NCI-H2107 (cell line): ENCODE data around the gene NAV2.

ENCODE experiments used
- DNase-seq: peaks from one replicate; lab custom pipeline; 2025; lab: John Stamatoyannopoulos, UW

NAV2 gene

DNA sequence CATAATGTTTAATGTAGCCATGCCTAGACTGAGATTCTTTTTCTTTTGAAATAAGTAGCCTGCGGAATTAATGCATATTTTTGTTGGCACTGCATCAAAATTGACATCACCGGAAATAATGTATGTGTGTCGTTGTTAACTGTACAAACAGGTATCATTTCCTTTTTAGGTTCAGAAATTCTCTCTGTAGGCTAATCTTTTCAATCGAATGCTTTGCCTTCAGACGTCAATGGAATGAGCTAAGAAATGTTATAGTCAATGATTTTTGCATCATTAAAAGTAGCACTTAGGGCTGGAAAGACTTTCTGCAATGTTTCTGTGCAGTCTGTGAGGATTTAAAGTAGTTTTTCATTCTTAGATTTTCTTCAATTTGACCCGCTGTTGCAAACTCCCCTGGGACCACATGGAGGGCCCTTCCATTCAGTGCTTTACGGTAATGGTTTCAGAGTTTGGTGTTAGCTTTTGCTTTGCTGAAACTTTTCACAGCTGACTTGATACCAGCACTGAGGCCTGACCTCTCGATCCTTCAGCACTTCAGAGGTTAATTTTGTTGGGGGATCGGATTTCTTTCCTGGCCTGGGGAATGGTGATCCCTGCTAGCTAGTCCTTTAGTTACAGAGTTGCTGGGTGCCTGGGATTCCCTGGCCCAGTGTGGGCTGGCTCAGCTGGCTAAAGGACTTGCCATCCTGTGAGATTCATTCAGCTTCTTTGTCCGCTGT is 309.9 kb downstream of the NAV2 start:
- DNase-seq = no peak

DNA sequence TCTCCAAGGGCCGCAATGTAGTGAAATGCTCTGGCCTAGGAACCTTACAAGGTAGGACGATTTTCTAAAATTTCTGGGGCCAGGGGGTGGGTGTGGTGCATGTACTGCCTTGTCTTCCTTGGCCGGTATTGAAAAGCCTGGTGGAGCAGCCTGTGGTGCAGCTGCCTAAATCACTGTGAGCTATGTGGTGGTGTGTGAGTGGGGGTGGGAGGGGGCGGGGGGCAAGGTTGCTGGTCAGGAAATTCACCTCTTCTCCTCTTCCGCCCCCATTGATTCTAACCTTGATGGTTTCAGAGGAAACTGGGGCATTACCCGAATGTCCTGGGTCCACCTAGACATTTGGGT is 310.4 kb downstream of the NAV2 start:
- no peak for DNase-seq

DNA sequence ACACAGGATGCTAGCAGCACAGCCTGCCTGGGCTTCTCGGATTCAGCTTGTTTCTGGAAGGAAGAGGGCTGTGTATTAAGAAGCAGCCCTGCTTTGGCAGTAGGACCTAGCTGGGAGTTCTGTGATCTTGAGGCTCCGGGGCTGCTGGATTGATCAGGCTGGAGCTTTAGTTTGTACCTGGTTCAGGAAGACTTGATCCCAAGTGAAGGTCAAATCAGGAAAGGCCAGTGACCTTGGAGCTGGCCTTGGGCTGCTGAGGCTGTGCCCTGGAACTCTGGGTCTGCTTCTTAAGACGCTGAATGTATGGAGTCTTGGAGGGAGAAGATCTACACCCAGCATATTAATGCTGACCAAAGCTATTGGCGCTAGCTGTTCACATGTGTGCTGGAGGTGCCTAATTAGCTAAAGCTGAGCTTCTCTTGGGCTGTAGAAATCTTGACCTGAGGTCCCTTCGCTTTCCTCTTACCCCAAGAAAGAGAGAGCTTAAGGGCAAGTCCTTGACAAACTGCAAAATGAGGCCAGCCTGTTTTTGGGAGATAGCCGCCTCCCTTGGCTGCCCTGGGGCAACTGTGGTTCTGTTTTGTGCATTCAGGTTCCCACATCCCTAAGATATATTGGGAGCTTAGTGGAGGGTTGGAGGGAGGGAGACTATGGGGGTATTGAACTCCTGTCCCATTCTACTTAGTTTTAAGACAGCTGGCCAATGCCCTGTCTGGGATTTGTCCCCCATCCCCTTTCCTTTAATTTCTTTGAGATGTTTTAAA is 311.7 kb downstream of the NAV2 start:
- no peak for DNase-seq

DNA sequence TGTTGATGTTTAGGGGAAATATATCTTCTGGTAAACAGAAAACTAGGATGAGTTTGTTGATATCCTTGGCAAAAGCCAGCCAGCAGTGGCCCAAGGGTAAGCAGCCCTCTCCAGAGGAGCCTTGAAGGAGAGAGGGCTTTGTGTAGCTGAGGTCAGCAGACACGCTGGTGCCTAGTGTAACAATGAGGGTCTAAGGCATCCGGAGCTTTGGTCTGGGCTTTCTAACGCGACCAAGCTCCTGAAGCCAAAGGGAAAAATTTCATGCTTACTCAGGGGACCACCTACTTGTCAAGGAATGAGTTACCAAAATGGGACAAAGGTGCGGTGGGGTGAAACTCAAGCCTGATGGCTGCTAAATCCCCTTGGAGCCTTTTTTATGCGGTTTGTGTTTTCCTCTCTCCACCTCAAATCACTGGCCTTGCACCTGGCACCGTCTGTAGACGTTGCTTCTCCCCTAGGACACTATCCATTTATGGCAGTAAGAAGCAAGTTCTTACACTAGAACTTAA is 312.7 kb downstream of the NAV2 start:
- DNase-seq = no peak

DNA sequence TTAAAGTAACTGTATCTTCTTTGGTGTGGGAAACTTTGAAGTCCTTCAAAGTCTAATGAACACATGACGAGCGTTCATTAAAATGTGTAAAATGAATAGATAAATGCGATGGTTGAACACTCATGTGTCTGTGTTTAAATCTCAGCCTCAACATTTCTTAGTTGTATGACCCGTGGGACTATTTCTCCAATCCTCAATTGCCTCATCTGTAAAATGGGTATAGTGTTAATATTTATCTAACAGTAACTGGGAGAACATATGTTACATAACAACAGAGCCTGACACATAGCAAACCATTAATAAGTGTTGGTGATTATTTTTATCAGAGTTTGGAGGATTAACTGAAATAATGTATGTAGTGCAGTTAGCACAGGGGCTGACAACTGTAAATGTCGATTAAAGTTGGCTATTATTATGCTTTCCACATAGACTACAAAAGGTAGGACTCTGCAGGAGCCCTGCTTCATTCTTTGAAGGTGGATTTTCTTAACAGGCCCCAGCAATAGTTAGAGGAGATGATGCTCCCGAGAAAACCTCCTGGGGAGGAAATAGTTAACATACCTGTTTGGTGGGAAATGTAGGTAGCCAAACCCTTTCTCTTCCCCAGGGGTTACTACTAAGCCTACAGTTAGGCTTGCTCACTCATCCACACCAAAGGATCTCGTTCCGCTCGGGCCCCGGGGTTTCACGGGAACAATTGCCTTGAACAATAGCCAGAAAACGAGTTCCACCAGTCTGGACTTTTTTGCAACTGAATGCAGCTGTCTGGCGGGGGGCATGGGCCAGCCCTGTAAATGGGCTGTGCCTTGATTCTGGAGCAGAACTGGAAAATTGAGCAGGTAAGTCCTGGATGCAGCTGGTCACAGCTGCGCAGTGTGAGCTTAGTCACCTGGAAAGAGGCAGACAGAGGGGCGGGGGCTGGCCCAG is 314.3 kb downstream of the NAV2 start:
- DNase-seq = no peak

DNA sequence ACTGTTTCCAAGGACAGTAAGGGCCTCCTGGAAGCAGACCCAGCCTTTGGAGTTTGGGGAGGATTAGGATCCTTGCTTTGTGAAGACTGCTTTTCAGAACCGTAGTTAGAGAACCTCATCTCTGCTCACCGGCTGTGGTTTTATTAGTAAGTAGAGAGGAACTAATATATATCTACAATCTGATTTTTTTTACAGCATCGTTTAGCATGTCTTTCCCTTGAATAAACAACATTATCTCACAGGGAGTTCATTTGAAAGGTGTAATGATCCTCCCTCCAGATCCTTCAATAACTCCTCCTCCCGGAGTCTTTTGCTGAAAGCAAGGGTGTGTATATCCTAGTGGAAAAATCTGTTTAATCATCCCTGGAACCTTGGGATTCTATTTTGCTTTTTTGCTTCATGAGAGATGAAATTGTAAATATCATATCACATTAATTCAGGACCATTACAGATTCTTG is 314.9 kb downstream of the NAV2 start:
- DNase-seq = no peak

DNA sequence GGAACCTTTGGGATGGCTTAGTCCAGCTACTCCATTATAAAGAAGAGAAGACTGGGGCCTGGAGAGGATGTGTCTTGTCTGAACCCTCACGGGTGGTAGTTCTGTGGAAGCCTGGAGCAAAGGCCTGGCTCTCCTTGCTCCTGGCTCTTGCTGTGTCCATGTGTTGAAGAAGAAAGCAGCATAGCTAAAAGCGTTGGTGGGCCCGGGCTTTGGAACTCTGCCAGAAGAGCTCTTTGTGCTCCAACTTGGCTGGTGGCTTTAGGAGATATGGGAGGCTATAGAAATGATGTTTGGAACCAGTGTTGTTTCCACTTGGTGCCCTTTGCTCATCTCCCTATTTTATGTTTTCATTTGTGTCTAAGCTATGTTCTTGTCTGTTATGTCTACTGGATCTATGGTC is 316.6 kb downstream of the NAV2 start:
- DNase-seq = no peak

DNA sequence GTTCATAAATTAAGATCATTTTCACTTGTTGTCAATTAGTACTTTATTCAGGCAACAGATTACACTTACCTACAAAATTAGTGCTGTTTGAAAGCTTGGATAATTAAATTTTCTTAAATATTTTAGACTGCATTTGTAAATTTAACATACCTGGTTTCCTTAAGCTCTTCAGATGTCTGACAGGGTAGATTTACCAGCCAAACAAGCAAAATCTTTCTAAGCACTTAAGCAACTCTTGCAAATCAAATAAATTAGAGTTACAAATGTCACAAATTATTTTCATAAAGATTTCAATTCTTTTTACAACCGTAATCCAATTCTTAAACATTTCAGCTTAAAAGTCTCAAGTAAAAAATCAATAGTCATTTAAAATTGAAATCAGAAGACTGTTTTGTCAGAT is 317.8 kb downstream of the NAV2 start:
- DNase-seq = no peak

DNA sequence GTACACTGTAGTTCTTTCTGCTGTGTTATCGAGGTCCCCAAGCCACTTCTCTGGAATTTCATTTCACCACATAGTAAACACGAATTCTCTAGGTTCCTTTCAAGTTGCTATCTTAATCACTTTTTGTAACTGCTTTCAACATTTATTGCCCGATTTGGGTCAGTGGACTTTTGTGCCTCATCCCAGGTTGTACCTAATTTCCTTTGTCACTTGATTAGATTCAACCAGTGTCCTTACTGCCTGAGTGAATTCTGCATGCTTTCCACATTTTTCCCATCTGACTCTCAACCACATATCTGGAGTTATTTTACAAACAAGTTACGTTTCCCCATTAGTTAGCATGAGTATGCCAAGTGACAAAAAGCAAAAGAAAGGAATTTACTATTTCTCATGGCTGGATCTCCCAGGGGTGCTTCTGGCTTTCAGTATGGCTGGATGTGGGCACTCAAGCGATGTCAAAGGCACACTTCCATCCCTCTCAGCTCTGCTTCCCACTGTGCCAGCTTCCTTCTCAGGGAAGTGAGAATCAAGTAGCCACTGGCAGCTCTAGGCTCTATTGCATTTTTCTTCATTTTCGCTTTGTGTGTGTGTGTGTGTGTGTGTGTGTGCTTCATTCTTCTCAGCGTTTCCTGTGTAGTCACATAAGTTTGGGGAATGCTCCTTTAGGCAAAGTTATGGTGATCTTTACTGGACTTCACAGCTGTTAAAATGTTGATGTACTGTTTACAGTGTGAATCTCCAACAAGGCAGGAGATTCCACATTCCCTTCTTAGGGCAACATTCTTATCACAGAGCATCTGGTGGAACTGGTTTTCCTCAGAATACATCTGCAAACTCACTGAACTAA is 318.7 kb downstream of the NAV2 start:
- DNase-seq = no peak

DNA sequence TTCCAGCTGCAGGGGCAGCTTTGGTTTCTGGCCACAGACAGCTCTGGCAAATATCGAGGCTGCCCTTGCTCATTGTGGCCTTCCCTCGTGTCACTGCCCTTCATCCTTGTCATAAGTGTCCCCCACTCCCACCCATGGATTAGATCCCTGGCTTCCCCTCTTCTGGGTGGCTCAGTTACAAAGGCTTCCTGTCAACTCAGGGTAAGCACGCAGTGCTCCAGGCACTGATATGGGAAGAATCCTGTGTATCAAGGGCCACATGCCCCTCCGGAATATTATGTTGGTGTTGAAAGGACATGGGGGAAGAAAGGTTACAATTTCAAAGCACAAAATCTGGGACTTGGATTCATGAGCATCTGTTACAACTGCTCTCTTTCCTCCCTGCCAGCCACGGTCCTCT is 319.5 kb downstream of the NAV2 start:
- no peak for DNase-seq

DNA sequence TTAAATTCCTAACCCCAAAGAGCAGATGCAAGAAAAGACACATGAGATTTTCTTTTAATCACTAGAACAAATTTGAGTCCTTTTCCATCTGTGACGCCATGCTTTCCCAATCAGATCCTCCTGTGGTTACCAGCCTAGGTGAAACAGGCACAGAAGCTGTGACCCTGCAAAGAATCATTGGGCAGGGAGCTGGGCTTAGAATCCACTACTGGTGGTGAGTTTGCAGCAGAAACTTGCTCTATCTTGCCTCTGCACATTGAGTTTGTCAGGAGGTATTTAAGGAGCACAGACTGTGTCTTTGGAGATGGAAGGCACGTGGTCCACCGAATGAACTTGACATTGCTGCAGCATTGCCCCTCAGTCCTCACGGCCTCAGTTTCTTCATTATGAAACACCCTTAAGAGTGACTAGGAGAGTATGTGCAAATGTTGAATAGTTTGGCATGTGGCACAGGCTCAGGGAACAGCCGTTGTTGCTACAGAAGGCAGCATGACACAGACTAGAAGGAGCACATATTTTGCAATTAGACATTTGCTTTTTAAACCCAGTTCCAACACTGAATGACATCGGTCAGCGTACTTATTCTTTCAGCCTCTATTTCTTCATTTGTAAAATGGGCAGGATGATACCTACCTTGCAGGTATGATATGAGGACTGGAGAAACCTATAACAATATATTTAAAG is 320.1 kb downstream of the NAV2 start:
- no peak for DNase-seq

DNA sequence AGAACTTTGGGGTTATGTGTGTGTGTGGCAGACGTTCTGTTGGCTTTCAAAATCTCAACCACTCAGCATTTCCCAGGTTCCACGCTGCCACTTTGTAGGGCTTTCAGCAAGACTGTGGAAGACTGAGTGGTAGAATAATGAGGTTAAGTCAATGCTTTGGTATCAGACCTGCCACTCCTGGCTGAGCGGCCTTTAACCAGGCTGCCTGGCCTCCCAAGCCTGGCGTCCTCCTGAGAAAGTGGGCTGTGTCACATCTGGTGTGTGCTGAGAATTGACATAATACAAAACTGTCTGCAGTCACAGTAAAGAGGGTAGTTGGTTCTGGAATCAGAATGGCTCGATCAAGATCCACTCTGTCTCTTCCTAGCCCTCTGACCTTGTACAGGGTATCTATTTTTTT is 321.2 kb downstream of the NAV2 start:
- no peak for DNase-seq

DNA sequence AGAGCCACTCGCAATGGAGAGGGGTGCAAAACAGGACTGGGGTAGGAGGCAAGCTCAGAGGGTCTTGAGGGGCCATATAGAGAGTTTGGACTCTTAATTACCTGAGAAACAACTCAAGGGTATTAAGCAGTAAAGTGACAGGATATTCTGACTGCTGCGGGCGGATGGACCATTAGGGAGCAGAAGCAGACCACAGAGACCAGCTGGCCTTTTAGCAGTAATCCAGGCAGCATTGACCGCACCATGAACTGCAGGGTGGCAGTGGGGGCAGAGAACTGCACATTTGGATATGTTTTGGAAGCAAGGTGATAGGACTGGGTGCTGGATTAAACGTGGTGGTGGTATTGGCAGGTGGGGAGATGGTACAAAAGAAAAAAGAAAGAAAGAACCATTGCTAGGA is 322.3 kb downstream of the NAV2 start:
- DNase-seq = no peak

DNA sequence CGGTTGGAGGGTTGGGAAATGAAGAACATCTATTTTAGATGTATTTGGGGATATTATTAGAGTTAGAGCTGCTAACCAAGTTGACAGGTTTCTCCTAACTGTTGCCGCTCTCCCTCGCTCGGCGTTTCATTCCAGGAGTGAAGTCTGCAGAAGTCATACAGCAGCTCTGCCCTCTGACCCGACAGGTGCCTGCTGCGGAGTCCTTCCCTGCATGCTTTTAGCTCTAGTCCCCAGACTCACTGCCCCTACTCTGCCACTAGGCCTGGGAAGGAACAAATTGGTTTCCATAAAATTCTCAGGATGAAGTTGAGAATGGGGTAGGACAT is 322.7 kb downstream of the NAV2 start:
- no peak for DNase-seq

DNA sequence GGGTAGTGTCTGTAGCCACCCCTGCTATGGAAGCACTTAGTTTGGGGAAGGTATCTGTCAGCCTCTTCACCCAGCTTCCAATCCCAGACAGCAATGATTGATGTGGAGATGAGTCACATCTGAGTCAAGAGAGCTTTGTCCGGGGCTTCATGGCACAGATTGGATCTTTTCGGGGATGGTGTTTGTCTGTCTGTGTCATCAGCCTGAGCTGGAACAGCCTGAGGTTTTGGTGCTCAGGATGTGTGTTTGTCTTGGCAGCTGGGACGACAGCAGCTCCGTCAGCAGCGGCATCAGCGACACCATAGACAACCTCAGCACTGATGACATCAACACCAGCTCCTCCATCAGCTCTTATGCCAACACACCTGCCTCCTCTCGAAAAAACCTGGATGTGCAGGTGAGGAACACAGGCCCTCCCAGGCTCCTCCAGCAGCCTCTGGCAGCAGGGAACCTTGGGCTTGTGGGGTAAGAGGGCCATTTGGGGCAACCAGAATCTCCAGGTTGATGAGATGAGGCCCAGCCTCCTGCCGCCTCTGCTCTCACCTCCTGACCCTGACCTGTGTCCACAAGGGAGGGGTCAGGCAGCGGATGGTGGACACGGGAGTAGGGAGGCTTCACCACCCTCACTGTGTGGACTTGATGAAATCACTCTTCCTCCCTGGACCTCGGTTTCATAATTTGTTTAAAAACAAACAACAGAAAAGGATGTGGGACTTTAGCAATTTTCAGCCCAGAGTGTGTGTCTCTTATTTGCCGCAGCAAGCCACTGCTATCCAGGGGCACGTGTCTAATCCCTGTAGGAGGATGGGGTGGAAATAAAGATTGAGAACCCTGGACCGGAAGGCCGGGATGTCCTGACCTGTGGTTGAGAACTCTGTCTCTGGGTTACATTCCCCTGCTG is 323.3 kb downstream of the NAV2 start:
- no peak for DNase-seq

DNA sequence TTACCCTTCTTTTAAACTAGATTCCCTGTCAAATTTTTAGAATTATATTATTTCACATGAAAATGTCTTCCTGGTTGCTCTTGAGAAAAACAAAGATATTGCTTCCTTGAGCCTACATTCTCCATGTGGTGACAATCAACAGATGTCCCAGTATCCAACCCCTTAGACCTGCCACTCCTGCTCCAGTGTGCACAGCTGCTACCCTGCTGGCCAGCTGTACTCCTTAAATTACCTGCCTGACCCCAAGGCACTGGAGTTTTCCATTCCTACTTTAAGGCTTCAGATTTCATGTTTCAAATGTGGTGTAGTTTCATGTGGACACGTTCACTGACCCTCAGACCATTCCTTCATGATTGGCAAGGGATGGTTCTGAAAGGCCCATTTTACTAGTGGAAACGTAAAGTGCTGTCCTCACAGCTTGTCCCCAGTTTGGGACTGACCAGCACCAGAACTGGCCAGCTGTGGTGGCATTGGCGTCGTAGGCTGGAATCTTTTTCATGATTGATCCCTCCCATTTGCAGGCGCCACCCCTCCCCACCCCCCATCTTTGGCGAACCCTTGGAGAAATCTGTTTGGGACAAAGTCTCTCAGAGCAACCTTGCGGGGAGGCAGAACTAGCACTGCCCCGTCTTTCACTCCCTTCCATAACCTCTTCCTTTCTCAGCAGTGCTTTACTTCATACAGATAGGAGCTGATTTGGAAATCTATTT is 324.1 kb downstream of the NAV2 start:
- no peak for DNase-seq

DNA sequence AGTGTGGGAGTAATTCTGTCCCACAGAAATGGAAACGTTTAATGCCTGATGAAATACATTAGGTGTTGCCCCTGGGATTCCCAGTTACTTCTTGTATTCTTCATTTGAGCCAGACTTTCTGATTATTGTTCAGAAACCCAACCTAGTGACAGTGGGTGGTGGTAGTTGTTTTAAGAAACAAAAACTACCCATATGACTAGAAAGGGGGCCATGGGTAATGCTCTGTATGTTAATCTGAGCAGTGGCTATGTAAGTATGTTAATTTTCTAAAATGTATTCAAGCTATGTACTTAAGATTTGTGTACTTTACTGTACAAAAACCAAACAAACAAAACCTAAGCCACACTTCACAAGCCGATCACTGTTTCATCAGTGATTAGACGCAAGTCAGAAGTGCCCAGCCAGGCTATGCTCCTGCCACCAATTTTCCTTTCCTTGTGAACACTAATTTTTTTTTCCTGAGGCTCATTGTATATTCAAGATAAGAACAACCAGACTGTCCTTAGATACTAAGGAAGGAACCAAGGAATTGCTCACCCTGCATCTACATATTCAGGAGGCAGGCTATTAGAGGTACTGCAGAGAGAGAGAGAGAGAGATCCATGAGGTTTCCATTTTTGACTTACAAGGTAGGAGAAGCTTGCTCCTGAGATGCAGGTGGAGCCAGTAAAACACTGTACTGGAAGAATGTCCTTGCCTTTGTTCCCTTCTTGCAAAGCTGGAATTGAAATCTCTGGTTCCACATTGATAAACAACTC is 324.9 kb downstream of the NAV2 start:
- DNase-seq = no peak

DNA sequence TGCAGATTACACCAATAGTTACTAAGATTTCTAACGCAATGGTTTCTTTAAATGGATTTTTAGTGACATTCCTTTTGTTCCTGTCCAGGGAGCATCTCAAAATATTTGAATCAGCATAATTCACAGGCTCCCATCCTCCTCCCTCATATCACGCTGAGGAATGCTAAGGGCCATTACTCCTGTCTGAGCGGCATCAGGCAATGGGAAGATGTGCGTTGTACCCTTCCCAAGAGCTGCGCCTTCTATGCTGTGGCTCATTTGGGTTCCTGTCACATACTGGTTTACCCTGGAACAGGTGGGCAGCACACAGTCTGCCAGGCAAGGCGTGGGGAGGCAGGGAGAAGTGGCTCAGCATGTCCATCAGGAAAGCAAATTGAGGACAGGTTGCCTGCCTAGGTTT is 325.8 kb downstream of the NAV2 start:
- no peak for DNase-seq

DNA sequence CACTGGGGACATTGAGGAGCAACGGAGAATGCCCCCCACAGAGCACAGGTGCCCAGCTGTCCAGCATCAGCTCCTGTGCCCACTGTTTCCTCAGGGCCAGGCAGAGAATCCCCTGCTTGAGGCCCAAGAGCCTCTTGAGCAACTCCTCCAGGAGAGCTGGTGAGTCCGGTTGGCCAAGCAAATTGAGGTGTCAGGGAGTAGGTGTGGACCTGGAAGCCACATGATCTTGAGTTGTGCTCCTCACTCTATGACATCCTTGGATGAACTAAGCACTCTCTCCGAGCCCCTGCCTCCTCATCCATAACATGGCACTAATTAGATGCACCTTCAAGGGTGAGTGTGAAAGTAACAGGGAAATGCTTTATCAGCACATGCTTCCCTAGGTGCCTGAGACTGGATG is 326.3 kb downstream of the NAV2 start:
- no peak for DNase-seq
